GM19467 (cell line): ENCODE data around the gene SLC35E3.
A peak's percentile ranks its signal among the peaks of the same experiment; 100 is the strongest.
"Not testable (repeated sequence)": the region's sequence is repeated elsewhere in the genome, so short reads cannot be mapped to it uniquely, and the experiment has no call there.

Experiments
- ATAC-seq: cut with Tn5 transposase; IDR thresholded peaks from one replicate; pipeline ENCODE4 v1.9.1; 2021; ENCODE audit warnings: mild to moderate bottlenecking, moderate library complexity; ENCODE audit not compliant: unreplicated experiment

The SLC35E3 gene

GRCh38 chr12:68793975-68794652, 48.1 kb downstream of the SLC35E3 start:
- no peak for ATAC-seq

- no peak for ATAC-seq
These were observed 48.8 kb downstream of the SLC35E3 start for GRCh38 chr12:68794653-68795251.

- ATAC-seq, result no peak
These were observed 50.4 kb downstream of the SLC35E3 start for GRCh38 chr12:68796399-68796798.

- no peak for ATAC-seq
These were observed 52.9 kb downstream of the SLC35E3 start for GRCh38 chr12:68798882-68799234.

GRCh38 chr12:68800294-68800693, 54.3 kb downstream of the SLC35E3 start:
- ATAC-seq, result no peak

- not testable (repeated sequence) for ATAC-seq
These were observed 55.1 kb downstream of the SLC35E3 start for GRCh38 chr12:68801124-68801523.

- ATAC-seq, result not testable (repeated sequence)
These were observed 56.4 kb downstream of the SLC35E3 start for GRCh38 chr12:68802372-68802745.

- ATAC-seq, result not testable (repeated sequence)
These were observed 57.1 kb downstream of the SLC35E3 start for GRCh38 chr12:68802911-68803651.

- no peak for ATAC-seq
These were observed 58.1 kb downstream of the SLC35E3 start for GRCh38 chr12:68803948-68804656.

- no peak for ATAC-seq
These were observed 58.9 kb downstream of the SLC35E3 start for GRCh38 chr12:68804657-68805591.

- no peak for ATAC-seq
These were observed 59.7 kb downstream of the SLC35E3 start for GRCh38 chr12:68805592-68806120.

- no peak for ATAC-seq
These were observed 60.7 kb downstream of the SLC35E3 start for GRCh38 chr12:68806488-68807237.

GRCh38 chr12:68807274-68807575, 61.2 kb downstream of the SLC35E3 start:
- ATAC-seq, result not testable (repeated sequence)

GRCh38 chr12:68807576-68808387, 61.8 kb downstream of the SLC35E3 start, which contains the start of gene MDM2:
MDM2 (plus strand) TSS chr12:68808177; CDS start chr12:68808478, 301 bp downstream.
- peak; percentile 77 for ATAC-seq

GRCh38 chr12:68808388-68809189, 62.6 kb downstream of the SLC35E3 start:
- ATAC-seq, result peak; percentile 53

- ATAC-seq, result no peak
These were observed 63.4 kb downstream of the SLC35E3 start for GRCh38 chr12:68809190-68810026.

- ATAC-seq, result not testable (repeated sequence)
These were observed 64.0 kb downstream of the SLC35E3 start for GRCh38 chr12:68810027-68810389.
